SK-N-SH (cell line): ENCODE data around the gene DNAJB4. TPM values are rescaled to one million over a fixed set of nuclear protein-coding genes. Genes with fewer than 3 reads are reported as not detected.

Experiments used
- CTCF ChIA-PET: fragments of 300-600, 350-600 bp; formaldehyde crosslinking; extraction: SDS; loops from one replicate; lab custom pipeline; 2021; lab: Yijun Ruan, JAX
- POLR2A ChIA-PET: fragments of 350-600 bp; sonication (Branson Sonifier 250); formaldehyde crosslinking; extraction: SDS; loops from one replicate; lab custom pipeline; 2020; ENCODE audit warnings: antibody characterized with exemption, inconsistent platforms; lab: Yijun Ruan, JAX
- DNase-seq: peaks from one replicate; pipeline ENCODE4 v3.0.0; 2012
- H2AFZ ChIP-seq: fragments of 200-600 bp; sonication (generic); 2 replicates; pipeline ENCODE4 v1.8.1; 2016; ENCODE audit warnings: antibody characterized with exemption, mild to moderate bottlenecking, low read depth
- H3F3A ChIP-seq: fragments of 200-600 bp; sonication (generic); replicated peaks from 2 replicates; pipeline ENCODE3; 2016; ENCODE audit warnings: antibody characterized with exemption, mild to moderate bottlenecking; ENCODE audit not compliant: insufficient read depth
- H3K27ac ChIP-seq, 2 experiments: fragments of 200-500 bp in 1 of 2; fragments of 200-600 bp in 1 of 2; sonication (Bioruptor generic) in 1 of 2; sonication (generic), shearing (Covaris generic) in 1 of 2; 2 replicates each; pipeline versions ENCODE4 v1.5.1 to v1.6.1; 2014 to 2016; ENCODE audit warnings: low read depth in 2 of 2, inconsistent platforms in 1 of 2, low read length in 1 of 2, mild to moderate bottlenecking in 1 of 2, mixed read lengths in 1 of 2
- H3K27me3 ChIP-seq: fragments of 200-600 bp; sonication (generic), shearing (Covaris generic); 2 replicates; pipeline ENCODE4 v1.6.1; 2016; ENCODE audit warnings: mixed run types; ENCODE audit not compliant: insufficient read depth
- H3K36me3 ChIP-seq, 2 experiments: fragments of 200-500 bp in 1 of 2; fragments of 200-600 bp in 1 of 2; sonication (Bioruptor generic) in 1 of 2; sonication (generic) in 1 of 2; replicated peaks in 1 of 2; 2 replicates each; pipeline versions ENCODE3 to v1.5.1; 2014 to 2016; ENCODE audit warnings: low read length in 1 of 2, mild to moderate bottlenecking in 1 of 2; ENCODE audit not compliant: insufficient read depth in 2 of 2, control insufficient read depth in 1 of 2
- H3K4me1 ChIP-seq, 2 experiments: fragments of 200-500 bp in 1 of 2; fragments of 200-600 bp in 1 of 2; sonication (Bioruptor generic) in 1 of 2; sonication (generic), shearing (Covaris generic) in 1 of 2; 2 replicates each; pipeline versions ENCODE4 v1.5.1 to v1.6.1; 2014 to 2016; ENCODE audit warnings: low read depth in 1 of 2, low read length in 1 of 2, mixed run types in 1 of 2; ENCODE audit not compliant: insufficient read depth in 2 of 2, control insufficient read depth in 1 of 2
- H3K4me2 ChIP-seq: fragments of 200-600 bp; sonication (generic), shearing (Covaris generic); 2 replicates; pipeline ENCODE4 v1.6.1; 2017; ENCODE audit warnings: mixed run types
- H3K4me3 ChIP-seq, 2 experiments: fragments of 200-500 bp in 1 of 2; fragments of 200-600 bp in 1 of 2; sonication (Bioruptor generic) in 1 of 2; sonication (generic), shearing (Covaris generic) in 1 of 2; 2 replicates each; pipeline versions ENCODE4 v1.5.1 to v1.8.1; 2014 to 2016; ENCODE audit warnings: low read depth in 2 of 2, inconsistent platforms in 1 of 2, low read length in 1 of 2, mild to moderate bottlenecking in 1 of 2, mixed read lengths in 1 of 2, moderate library complexity in 1 of 2
- H3K79me2 ChIP-seq: fragments of 200-600 bp; sonication (generic); 2 replicates; pipeline ENCODE4 v1.8.1; 2017; ENCODE audit warnings: mild to moderate bottlenecking; ENCODE audit not compliant: insufficient read depth
- H3K9ac ChIP-seq: fragments of 200-600 bp; sonication (generic); 2 replicates; pipeline ENCODE4 v1.6.1; 2017; ENCODE audit warnings: mixed run types
- H3K9me2 ChIP-seq: fragments of 200-600 bp; sonication (generic); 2 replicates; pipeline ENCODE4 v1.6.1; 2017; ENCODE audit warnings: mixed run types
- H3K9me3 ChIP-seq: fragments of 200-600 bp; sonication (generic); 2 replicates; pipeline ENCODE4 v1.6.1; 2017; ENCODE audit warnings: mixed run types, mild to moderate bottlenecking, moderate library complexity
- H4K20me1 ChIP-seq: fragments of 200-600 bp; sonication (generic); 2 replicates; pipeline ENCODE4 v1.6.1; 2017; ENCODE audit warnings: mild to moderate bottlenecking, mixed run types; ENCODE audit not compliant: insufficient read depth
- CTCF ChIP-seq: fragments of 200-600 bp; sonication (generic); IDR thresholded peaks from 2 replicates; pipeline ENCODE4 v1.6.1; 2017; ENCODE audit warnings: antibody characterized with exemption, mild to moderate bottlenecking, moderate library complexity
- ELF1 ChIP-seq: IDR thresholded peaks from 2 replicates; pipeline ENCODE4 v1.4.0; 2012
- EZH2phosphoT487 ChIP-seq: fragments of 200-600 bp; sonication (generic); IDR thresholded peaks from 2 replicates; pipeline ENCODE4 v1.6.1; 2017; ENCODE audit warnings: low read depth, mixed run types, mild to moderate bottlenecking, antibody characterized with exemption, moderate library complexity, borderline replicate concordance
- FOXJ3 ChIP-seq: sonication (generic); formaldehyde crosslinking; IDR thresholded peaks from 2 replicates; pipeline ENCODE4 v1.5.1; 2020; ENCODE audit warnings: mild to moderate bottlenecking, missing genetic modification reagents
- GABPA ChIP-seq: IDR thresholded peaks from 2 replicates; pipeline ENCODE4 v1.4.0; 2012; ENCODE audit warnings: low read depth, mild to moderate bottlenecking
- GATA2 ChIP-seq: sonication (generic); formaldehyde crosslinking; IDR thresholded peaks from 2 replicates; pipeline ENCODE4 v1.5.0; 2020; ENCODE audit warnings: mild to moderate bottlenecking, missing genetic modification reagents
- MEF2A ChIP-seq: IDR thresholded peaks from 2 replicates; pipeline ENCODE4 v1.4.0; 2012; ENCODE audit warnings: low read depth, borderline replicate concordance
- MXI1 ChIP-seq: IDR thresholded peaks from 2 replicates; pipeline ENCODE4 v1.6.1; 2012; ENCODE audit warnings: mild to moderate bottlenecking, low read depth, low read length, improper control_type of control experiment
- RAD21 ChIP-seq: IDR thresholded peaks from 2 replicates; pipeline ENCODE4 v1.6.1; 2012; ENCODE audit warnings: mild to moderate bottlenecking, low read length
- TAF1 ChIP-seq: IDR thresholded peaks from 2 replicates; pipeline ENCODE4 v1.6.1; 2012; ENCODE audit warnings: low read depth, mild to moderate bottlenecking, low read length, moderate library complexity, borderline replicate concordance
- TCF12 ChIP-seq: IDR thresholded peaks from 2 replicates; pipeline ENCODE4 v1.4.0; 2012
- USF2 ChIP-seq: fragments of 150-350 bp; IDR thresholded peaks from 2 replicates; pipeline ENCODE4 v1.6.1; 2017; ENCODE audit warnings: antibody characterized with exemption, low read length, low read depth, borderline replicate concordance
- YY1 ChIP-seq: IDR thresholded peaks from 2 replicates; pipeline ENCODE4 v1.4.0; 2012; ENCODE audit warnings: low read depth, mild to moderate bottlenecking
- WGBS: methylation state at CpG from one replicate; pipeline ENCODE4 v1.1.6; 2017; ENCODE audit warnings: low lambda C conversion rate; 5-methylcytosine and 5-hydroxymethylcytosine counted together
- polyA plus RNA-seq, 3 experiments: library from polyadenylated mRNA; depleted of rRNA; stranded (reverse); fragments of >200 nt; gene quantifications; 2 replicates each; pipeline ENCODE4 v1.2.3, GENCODE V29; 2012
- TF ChIP-seq, protein P1 (sequence below): IDR thresholded peaks from 2 replicates; pipeline ENCODE4 v1.4.0; 2012; ENCODE audit warnings: low read depth, borderline replicate concordance

The DNAJB4 gene
- polyA plus RNA-seq, 1 of the 3 experiments (the other 2 are of a cell fraction): 13.5 TPM

DNA sequence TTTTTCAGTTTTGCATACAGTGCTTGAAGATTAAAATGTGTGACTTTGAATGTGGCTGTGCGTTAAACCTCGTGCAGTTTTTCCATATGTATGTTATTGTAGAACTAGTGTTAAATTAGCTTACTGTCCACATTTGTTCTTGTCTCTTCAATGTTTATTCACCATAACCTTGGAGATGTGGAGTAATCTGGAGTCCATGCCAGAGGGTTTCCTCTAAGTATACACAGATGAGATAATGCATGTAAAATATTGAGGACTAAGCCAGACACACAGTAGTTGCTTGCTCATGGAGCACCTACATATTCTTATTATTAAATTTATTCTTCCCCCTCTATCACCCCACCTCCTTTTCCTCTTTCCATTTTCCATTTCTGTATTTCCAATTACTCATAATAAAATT, 33.3 kb downstream of the DNAJB4 start:
- WGBS: 75% methylated on average over 2 of the region's 2 CpGs
- H3K79me2 ChIP-seq: no peaks in the 10 kb centered on the region; the same call in 1 of the 2 replicates
- no peaks in the 10 kb centered on the region for H3F3A ChIP-seq
- TF ChIP-seq GATA2 (CRISPR knock-in tag) (no peak), TAF1 (no peak), MXI1 (no peak), EZH2phosphoT487 (no peak), ELF1 (no peak), USF2 (no peak), FOXJ3 (CRISPR knock-in tag) (no peak)
- H3K9ac ChIP-seq: no peak overlapping the region
- DNase-seq: no peak
- no peaks in the 10 kb centered on the region for H3K36me3 ChIP-seq
- no peak overlapping the region for H3K4me3 ChIP-seq
- H3K4me1 ChIP-seq: no peaks in the 10 kb centered on the region
- no peaks in the 10 kb centered on the region for H4K20me1 ChIP-seq
- no peaks in the 10 kb centered on the region for H3K27me3 ChIP-seq
- H3K4me2 ChIP-seq: no peak overlapping the region
- H2AFZ ChIP-seq: no peak overlapping the region
- CTCF ChIA-PET: no interaction called here
- peak overlapping the region in 1 of 2 experiments; percentile 48; a peak in 1 of 4 replicates for H3K27ac ChIP-seq
- no peaks in the 10 kb centered on the region for H3K9me2 ChIP-seq
- POLR2A ChIA-PET: no interaction called here
- no peaks in the 10 kb centered on the region for H3K9me3 ChIP-seq

DNA sequence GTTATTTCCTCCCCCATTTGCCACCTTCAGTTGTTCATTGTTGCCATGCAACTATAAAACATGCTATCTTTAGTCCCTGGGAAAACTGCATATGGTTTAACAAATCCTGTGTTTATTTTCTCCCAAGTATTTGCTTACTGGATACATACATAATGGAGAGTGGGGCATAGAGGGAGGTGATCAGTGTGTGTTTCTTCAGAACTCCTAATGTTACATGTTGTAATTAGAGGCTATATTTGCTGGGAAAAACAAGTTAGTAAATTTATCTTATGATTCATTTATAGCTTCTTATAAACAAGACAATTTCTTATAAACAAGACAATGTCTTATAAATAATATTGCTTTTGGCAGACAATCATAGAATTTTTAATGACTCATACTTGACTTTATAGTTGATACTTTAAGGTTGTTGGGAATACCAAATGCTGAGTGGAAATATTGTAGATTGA, 33.8 kb downstream of the DNAJB4 start:
- H4K20me1 ChIP-seq: no peaks in the 10 kb centered on the region
- H3K27ac ChIP-seq: peak overlapping the region in 1 of 2 experiments; percentile 48; a peak in 2 of 4 replicates
- H3K9me2 ChIP-seq: no peaks in the 10 kb centered on the region
- CTCF ChIA-PET: no interaction called here
- POLR2A ChIA-PET: no interaction called here
- H3K27me3 ChIP-seq: no peaks in the 10 kb centered on the region
- H3K36me3 ChIP-seq: no peaks in the 10 kb centered on the region
- DNase-seq: no peak
- H3K9ac ChIP-seq: no peak overlapping the region
- TF ChIP-seq CTCF: no peak
- TF ChIP-seq YY1: no peak
- TF ChIP-seq TCF12: no peak
- TF ChIP-seq ELF1: no peak
- no peak for TF ChIP-seq MEF2A
- no peak for TF ChIP-seq RAD21
- no peak for TF ChIP-seq GABPA
- TF ChIP-seq, protein P1, sequence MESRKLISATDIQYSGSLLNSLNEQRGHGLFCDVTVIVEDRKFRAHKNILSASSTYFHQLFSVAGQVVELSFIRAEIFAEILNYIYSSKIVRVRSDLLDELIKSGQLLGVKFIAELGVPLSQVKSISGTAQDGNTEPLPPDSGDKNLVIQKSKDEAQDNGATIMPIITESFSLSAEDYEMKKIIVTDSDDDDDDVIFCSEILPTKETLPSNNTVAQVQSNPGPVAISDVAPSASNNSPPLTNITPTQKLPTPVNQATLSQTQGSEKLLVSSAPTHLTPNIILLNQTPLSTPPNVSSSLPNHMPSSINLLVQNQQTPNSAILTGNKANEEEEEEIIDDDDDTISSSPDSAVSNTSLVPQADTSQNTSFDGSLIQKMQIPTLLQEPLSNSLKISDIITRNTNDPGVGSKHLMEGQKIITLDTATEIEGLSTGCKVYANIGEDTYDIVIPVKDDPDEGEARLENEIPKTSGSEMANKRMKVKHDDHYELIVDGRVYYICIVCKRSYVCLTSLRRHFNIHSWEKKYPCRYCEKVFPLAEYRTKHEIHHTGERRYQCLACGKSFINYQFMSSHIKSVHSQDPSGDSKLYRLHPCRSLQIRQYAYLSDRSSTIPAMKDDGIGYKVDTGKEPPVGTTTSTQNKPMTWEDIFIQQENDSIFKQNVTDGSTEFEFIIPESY: no peak
- no peak overlapping the region for H3K4me3 ChIP-seq
- no peaks in the 10 kb centered on the region; the same call in 1 of the 2 replicates for H3K79me2 ChIP-seq
- H2AFZ ChIP-seq: no peak overlapping the region
- H3K4me2 ChIP-seq: no peak overlapping the region
- no peaks in the 10 kb centered on the region for H3K9me3 ChIP-seq
- no peaks in the 10 kb centered on the region for H3K4me1 ChIP-seq
- no peaks in the 10 kb centered on the region for H3F3A ChIP-seq
